PC-3 (cell line): ENCODE results near the gene XCL2. TPM values are rescaled to one million over a fixed set of nuclear protein-coding genes. Genes with fewer than 3 reads are reported as not detected.
A peak's percentile ranks its signal among the peaks of the same experiment; 100 is the strongest.

Experiments used
- ATAC-seq: fragments of 200-7000 bp; cut with Tn5 transposase; 2 replicates; pipeline ENCODE4 v1.9.1; 2020; ENCODE audit warnings: mild to moderate bottlenecking, moderate library complexity
- BruUV-seq: library from RNA; stranded (reverse); fragments of 400-500 nt; replicated peaks from 2 replicates; lab custom pipeline; 2021; lab: Mats Ljungman, UMichigan
- CTCF ChIA-PET: fragments of 300-600 bp; sonication (Branson Sonifier 250); formaldehyde crosslinking; loops from one replicate; lab custom pipeline; 2022; ENCODE audit warnings: antibody characterized with exemption; lab: Charles Lee
- POLR2A ChIA-PET: fragments of 300-600 bp; sonication (Branson Sonifier 250); formaldehyde crosslinking; loops from one replicate; lab custom pipeline; 2022; ENCODE audit warnings: antibody characterized with exemption; ENCODE audit not compliant: unreplicated experiment; lab: Charles Lee
- DNase-seq: peaks from one replicate; pipeline ENCODE4 v3.0.0-alpha.2; 2015
- H2AFZ ChIP-seq: fragments of 300-600 bp; sonication (generic); 2 replicates; pipeline ENCODE4 v1.6.0; 2016; ENCODE audit warnings: antibody characterized with exemption, low read length
- H3F3A ChIP-seq: fragments of 300-600 bp; sonication (generic); one replicate; pipeline ENCODE4 v1.6.0; 2017; ENCODE audit warnings: antibody characterized with exemption, low read length, control low read depth, mild to moderate bottlenecking; ENCODE audit not compliant: unreplicated experiment
- H3K27ac ChIP-seq: fragments of 300-600 bp; sonication (generic); 2 replicates; pipeline ENCODE4 v1.5.1; 2016; ENCODE audit warnings: mild to moderate bottlenecking, low read length
- H3K27me3 ChIP-seq: fragments of 300-600 bp; sonication (generic); 2 replicates; pipeline ENCODE4 v1.6.1; 2016; ENCODE audit warnings: low read length, mixed read lengths
- H3K36me3 ChIP-seq: fragments of 300-600 bp; sonication (generic); 2 replicates; pipeline ENCODE4 v1.6.1; 2016; ENCODE audit warnings: low read depth, mixed run types, low read length, mixed read lengths
- H3K4me1 ChIP-seq: fragments of 300-600 bp; sonication (generic); 2 replicates; pipeline ENCODE4 v1.5.1; 2016; ENCODE audit warnings: low read length; ENCODE audit not compliant: insufficient read depth
- H3K4me2 ChIP-seq: fragments of 300-600 bp; sonication (generic); 2 replicates; pipeline ENCODE4 v1.6.0; 2016; ENCODE audit warnings: low read length
- H3K4me3 ChIP-seq: fragments of 300-600 bp; sonication (generic); 2 replicates; pipeline ENCODE4 v1.5.1; 2016; ENCODE audit warnings: mild to moderate bottlenecking, low read length, mixed read lengths
- H3K79me2 ChIP-seq: fragments of 300-600 bp; sonication (generic); 2 replicates; pipeline ENCODE4 v1.6.1; 2017; ENCODE audit warnings: low read length, mixed read lengths
- H3K9ac ChIP-seq: fragments of 300-600 bp; sonication (generic); 2 replicates; pipeline ENCODE4 v1.6.0; 2016; ENCODE audit warnings: mild to moderate bottlenecking, low read length
- H3K9me2 ChIP-seq: fragments of 300-600 bp; sonication (generic); replicated peaks from 2 replicates; pipeline ENCODE4 v1.6.1; 2016; ENCODE audit warnings: mixed run types, low read length, mixed read lengths
- H3K9me3 ChIP-seq: fragments of 300-600 bp; sonication (generic); 2 replicates; pipeline ENCODE4 v1.6.1; 2016; ENCODE audit warnings: low read length, mixed read lengths
- H4K20me1 ChIP-seq: fragments of 300-600 bp; sonication (generic); 2 replicates; pipeline ENCODE4 v1.6.1; 2016; ENCODE audit warnings: low read length, mixed read lengths
- EZH2 ChIP-seq: fragments of 300-600 bp; sonication (generic); IDR thresholded peaks from one replicate; pipeline ENCODE4 v1.6.1; 2017; ENCODE audit warnings: antibody characterized with exemption, mild to moderate bottlenecking, low read length; ENCODE audit not compliant: unreplicated experiment
- EZH2phosphoT487 ChIP-seq: fragments of 300-600 bp; sonication (generic); IDR thresholded peaks from 2 replicates; pipeline ENCODE4 v1.6.1; 2018; ENCODE audit warnings: mild to moderate bottlenecking, antibody characterized with exemption, low read length, borderline replicate concordance
- intact Hi-C: fragments of 100-400 bp; cut with micrococcal nuclease; formaldehyde crosslinking; loops from 2 replicates; pipeline ENCODE4 v1.9.0; 2023
- total RNA-seq: library from RNA; depleted of rRNA; stranded (reverse); fragments of >200 nt; gene quantifications from 2 replicates; pipeline ENCODE4 v1.2.3, GENCODE V29; 2014
- TF ChIP-seq, protein P1 (sequence below): fragments of 300-600 bp; sonication (generic); conservative IDR thresholded peaks from 2 replicates; pipeline ENCODE4 v1.5.1; 2017; ENCODE audit warnings: antibody characterized with exemption, low read depth, mild to moderate bottlenecking, low read length

The XCL2 gene
- total RNA-seq, 1 experiment from 2014 or later = not detected

DNA sequence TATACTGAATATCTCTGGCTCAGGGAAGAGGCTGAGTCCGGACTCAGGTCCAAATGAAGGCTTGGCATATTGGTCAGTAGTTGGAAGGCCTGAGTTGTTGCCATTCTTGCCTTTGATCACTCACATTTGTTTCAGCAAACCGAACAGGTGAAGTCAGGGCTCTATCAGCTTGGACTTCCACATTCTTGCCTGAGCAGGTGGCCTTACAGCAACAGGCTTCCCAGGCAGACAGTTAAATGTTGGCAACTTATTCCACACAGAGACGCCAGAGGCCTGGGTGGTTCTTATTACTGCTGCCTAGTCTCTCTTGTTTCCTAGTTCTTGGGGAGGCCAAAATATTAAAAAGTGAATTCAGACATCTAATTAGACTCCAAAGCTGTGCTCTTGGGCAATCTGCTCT, 36.6 kb downstream of the XCL2 start:
- Histone ChIP-seq H3F3A (peaks cover 10% of the 10 kb centered on the region), H3K36me3 (no peaks in the 10 kb centered on the region), H3K27ac (peak overlapping the region; percentile 88), H3K27me3 (no peaks in the 10 kb centered on the region), H4K20me1 (no peaks in the 10 kb centered on the region), H3K9ac (no peak overlapping the region), H3K79me2 (no peaks in the 10 kb centered on the region), H3K4me1 (peaks cover 25% of the 10 kb centered on the region), H3K4me3 (no peak overlapping the region), H3K9me3 (no peaks in the 10 kb centered on the region), H3K9me2 (no peaks in the 10 kb centered on the region), H3K4me2 (peak overlapping the region; percentile 67), H2AFZ (no peak overlapping the region)
- ATAC-seq = no peak
- TF ChIP-seq EZH2phosphoT487 (no peak), EZH2 (no peak)
- TF ChIP-seq, protein P1, sequence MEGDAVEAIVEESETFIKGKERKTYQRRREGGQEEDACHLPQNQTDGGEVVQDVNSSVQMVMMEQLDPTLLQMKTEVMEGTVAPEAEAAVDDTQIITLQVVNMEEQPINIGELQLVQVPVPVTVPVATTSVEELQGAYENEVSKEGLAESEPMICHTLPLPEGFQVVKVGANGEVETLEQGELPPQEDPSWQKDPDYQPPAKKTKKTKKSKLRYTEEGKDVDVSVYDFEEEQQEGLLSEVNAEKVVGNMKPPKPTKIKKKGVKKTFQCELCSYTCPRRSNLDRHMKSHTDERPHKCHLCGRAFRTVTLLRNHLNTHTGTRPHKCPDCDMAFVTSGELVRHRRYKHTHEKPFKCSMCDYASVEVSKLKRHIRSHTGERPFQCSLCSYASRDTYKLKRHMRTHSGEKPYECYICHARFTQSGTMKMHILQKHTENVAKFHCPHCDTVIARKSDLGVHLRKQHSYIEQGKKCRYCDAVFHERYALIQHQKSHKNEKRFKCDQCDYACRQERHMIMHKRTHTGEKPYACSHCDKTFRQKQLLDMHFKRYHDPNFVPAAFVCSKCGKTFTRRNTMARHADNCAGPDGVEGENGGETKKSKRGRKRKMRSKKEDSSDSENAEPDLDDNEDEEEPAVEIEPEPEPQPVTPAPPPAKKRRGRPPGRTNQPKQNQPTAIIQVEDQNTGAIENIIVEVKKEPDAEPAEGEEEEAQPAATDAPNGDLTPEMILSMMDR = no peak
- no peak for DNase-seq
- POLR2A ChIA-PET = interaction anchor here (0.6 kb wide), 1 partner anchor 192 kb away, joined by 4 read pairs; no protein-coding TSS in a partner anchor
- CTCF ChIA-PET = no interaction called here
- intact Hi-C loops = no loop called here
- no TSS peak for BruUV-seq

DNA sequence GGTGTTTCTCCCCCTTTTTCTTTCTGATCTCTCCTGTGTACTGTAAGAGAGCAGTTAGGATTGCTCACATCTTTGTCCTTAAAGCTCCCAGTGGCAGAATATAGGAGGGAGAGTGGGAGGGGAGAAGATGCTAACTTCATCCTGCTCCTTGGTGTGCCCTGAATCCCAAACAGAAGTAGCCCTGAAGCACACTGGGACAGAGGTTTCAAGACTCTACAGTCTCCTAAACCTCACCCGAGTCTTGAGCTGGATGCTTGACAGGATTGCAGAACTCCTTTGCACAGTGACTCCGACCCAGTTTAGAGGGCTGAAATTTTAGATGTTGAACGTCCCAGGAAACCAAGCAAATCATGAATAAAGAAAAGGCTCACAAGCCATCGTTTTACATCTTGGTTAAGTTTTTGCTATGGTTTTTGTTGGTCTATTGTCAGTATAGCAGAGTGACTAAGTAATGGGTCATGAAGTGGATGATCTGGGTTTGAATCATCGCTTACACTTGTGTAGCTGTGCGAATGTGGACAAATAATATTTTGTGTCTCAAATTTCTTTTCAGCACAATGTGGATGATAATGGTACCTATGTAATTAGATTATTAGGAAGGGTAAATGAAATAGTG, 37.5 kb downstream of the XCL2 start:
- Histone ChIP-seq H3K79me2 (no peaks in the 10 kb centered on the region), H3K4me3 (peak overlapping the region; percentile 18; the same call in 1 of the 2 replicates), H2AFZ (peak overlapping the region; percentile 63), H4K20me1 (no peaks in the 10 kb centered on the region), H3K9ac (peak overlapping the region; percentile 25; the same call in 1 of the 2 replicates), H3K4me2 (peak overlapping the region; percentile 67), H3K9me3 (no peaks in the 10 kb centered on the region), H3K27ac (peak overlapping the region; percentile 88), H3F3A (peaks cover 10% of the 10 kb centered on the region), H3K4me1 (peaks cover 25% of the 10 kb centered on the region), H3K36me3 (no peaks in the 10 kb centered on the region), H3K9me2 (no peaks in the 10 kb centered on the region), H3K27me3 (no peaks in the 10 kb centered on the region)
- intact Hi-C loops = no loop called here
- ChIA-PET POLR2A (interaction anchor here (0.5 to 0.6 kb wide), 2 partner anchors 1004 to 1436 kb away, joined by 3 to 4 read pairs; no protein-coding TSS in a partner anchor), CTCF (interaction anchor here (0.5 kb wide), 1 partner anchor 537 kb away, joined by 3 read pairs; no protein-coding TSS in a partner anchor)
- no TSS peak for BruUV-seq
- ATAC-seq = peak; percentile 96
- peak; percentile 97 for DNase-seq
- TF ChIP-seq EZH2 (no peak), EZH2phosphoT487 (no peak)
- TF ChIP-seq, protein P1 = no peak

DNA sequence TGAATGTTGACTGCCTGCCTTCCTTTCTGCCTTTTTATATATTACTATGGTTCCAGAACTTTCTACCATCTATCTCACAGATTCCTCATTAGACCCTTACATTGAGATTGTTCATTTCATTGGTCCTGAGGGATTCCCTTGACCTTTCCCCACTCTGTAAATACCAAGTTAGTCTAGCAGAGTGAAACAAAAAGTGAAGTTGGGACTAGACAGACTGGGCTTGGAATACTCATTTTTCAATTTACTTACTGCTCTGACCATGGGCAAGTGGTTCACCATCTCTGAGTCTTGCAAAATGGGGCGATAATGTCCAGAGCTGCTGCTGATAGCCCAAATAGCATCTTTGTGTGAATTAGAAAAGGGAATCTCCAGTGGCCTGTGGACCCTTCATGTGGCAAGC, 38.8 kb downstream of the XCL2 start:
- CTCF ChIA-PET = no interaction called here
- DNase-seq (no peak), ATAC-seq (no peak)
- H3K27me3 ChIP-seq = no peaks in the 10 kb centered on the region
- no TSS peak for BruUV-seq
- H3K27ac ChIP-seq = no peak overlapping the region
- POLR2A ChIA-PET = no interaction called here
- H3K9ac ChIP-seq = no peak overlapping the region
- no peak overlapping the region for H3K4me3 ChIP-seq
- H3K79me2 ChIP-seq = no peaks in the 10 kb centered on the region
- H3K4me1 ChIP-seq = peaks cover 33% of the 10 kb centered on the region
- H3K9me3 ChIP-seq = no peaks in the 10 kb centered on the region
- no peak overlapping the region for H3K4me2 ChIP-seq
- no peak overlapping the region for H2AFZ ChIP-seq
- TF ChIP-seq EZH2phosphoT487 (no peak), EZH2 (no peak)
- TF ChIP-seq, protein P1 = no peak
- H3F3A ChIP-seq = peaks cover 10% of the 10 kb centered on the region
- no peaks in the 10 kb centered on the region for H4K20me1 ChIP-seq
- intact Hi-C loops = no loop called here
- H3K36me3 ChIP-seq = no peaks in the 10 kb centered on the region
- H3K9me2 ChIP-seq = no peaks in the 10 kb centered on the region
